ENCODE measurements around the gene ROBO4.

Gene ROBO4

DNA sequence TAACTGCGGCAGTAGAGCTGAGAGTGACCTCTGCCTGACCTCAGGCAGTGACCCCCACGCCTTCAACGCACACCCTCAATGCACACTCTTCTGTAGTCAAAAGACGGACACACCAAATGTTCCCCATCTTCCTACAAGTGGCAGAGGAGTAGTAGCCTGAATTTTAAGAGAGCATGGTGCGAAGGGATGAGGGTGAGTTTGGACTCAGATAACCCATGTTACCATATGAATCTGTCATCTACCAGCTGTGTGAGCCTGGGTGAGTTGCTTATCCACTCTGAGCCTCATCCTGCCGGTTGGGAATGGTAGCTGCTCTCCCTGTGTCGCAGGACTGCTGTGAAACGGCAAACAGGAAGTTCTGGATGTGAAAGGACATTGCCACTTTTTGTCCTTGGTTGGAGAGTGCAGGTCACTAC, 53.0 kb downstream of the ROBO4 start:
- in situ Hi-C loops (cut with MboI; ENCODE audit: low sequenced_read_pairs): no loop called here

DNA sequence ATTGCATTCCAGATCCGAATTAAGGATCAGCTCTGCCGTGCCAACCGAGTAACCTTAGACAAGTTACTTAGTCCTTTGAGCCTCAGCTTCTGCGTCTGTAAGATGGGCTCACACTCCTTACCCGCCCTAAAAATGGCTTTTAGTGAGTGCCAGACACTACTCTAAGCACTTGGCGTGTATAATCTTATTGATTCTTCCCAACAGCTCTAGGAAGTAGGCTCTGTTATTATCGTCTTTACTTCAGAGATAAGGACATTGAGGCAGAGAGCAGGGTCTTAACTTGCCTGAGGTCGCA, 54.1 kb downstream of the ROBO4 start:
- in situ Hi-C loops (cut with MboI; ENCODE audit: low sequenced_read_pairs): no loop called here

DNA sequence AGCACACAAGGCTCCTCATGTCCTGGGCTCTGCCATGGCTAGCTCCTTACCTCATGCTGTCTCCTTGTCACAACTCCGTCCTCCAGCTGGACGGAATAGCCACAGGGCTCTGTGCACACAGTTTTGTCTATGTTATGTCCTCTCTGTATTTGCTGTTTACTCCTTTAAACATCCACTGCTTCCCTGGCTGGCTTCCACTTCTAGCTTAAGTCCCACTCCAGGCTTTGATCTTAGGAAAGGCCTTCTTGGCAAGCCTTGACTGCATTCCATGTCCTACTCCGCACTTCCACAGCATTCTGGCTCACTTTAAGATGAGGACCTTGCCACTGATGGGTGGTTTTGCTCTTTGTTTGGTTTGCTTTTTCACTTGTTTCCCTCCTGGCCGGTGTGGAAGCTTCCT, 55.4 kb downstream of the ROBO4 start:
- in situ Hi-C loops (cut with MboI; ENCODE audit: low sequenced_read_pairs): no loop called here

DNA sequence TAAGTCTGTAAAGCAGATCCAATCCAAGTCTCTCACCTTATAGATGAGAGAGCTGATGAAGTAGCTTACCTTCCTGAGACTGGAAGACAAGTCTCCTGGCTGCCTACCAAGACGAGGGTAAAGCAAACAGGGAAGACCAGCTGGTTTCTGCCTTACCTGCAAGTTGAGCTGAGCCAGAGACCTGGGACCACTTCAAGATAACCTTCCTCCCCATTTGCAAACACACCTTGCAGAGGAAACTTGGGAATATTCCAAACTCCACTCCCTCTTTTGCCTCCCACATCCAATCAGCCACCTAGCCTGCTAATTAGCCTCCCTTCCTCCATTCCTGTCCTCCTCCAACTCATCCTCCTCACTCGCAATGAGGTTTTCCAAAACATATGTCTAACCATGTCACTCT, 55.8 kb downstream of the ROBO4 start:
- in situ Hi-C loops (cut with MboI; ENCODE audit: low sequenced_read_pairs): no loop called here

DNA sequence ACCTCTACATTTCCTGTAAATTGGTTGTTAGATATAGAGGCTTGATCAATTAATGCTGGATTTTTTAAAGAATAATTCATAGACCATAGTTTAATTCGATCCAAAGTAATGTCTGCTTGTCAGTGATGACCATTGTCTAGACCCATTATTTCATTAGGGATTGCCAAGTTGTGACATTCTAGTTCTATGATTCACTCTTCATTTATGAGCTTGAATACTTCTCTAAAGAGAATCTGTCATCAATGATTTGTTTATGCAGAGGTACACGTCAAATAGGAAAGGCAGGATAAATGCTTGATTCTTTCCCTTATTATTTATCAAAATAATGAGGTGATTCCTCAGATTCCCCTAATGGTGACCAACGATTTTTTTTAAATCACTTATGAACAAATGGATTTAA, 56.5 kb downstream of the ROBO4 start:
- in situ Hi-C loops (cut with MboI; ENCODE audit: low sequenced_read_pairs): no loop called here

DNA sequence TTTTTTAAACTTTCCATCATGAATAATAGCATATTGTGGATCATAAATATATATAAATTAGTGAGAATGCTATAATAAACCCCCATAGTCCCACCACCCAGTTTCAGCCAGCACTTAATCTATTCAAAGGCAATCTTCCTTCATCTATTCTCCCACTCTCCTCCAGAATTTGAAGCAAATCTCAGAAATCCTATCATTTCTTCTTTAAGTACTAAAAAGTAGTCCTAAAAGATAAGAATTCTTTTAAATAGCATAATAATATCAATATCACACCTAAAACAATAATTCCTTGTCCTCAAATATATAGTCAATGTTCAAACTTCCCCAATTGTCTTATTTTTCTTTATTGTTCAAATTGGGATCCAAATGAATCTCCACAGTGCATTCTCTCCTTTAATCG, 57.0 kb downstream of the ROBO4 start:
- in situ Hi-C loops (cut with MboI; ENCODE audit: low sequenced_read_pairs): no loop called here

DNA sequence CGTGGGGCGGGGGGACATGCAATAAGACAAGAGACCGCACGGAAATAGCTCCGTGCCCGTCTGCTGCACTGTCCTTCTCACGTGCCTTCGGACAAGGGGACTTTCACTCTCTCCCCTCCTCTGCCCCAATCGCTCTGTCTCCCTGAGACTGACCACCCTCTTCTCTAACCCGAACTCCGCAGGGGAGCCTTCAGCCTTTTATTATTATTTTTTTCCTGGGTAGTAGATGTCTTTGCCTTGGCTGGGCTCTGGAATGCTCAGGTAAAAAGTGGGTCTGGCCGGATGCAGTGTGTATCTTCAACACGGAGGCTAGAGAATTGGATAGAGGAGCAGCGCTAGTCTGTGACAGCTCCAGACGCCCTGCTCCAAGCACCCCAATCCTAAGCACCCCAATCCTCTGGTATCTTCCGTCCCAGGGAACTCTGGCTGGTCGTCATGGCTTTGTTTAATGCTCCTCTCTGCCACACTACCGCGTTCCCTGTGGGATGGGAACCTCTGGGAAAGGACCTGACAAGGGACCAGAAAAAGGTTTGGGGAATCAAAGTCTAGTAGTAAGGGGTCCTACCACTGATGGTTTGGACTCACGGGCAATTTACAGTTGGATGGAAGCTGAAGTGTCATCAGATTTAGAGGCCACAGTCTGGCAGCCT, 57.6 kb downstream of the ROBO4 start:
- in situ Hi-C loops (cut with MboI; ENCODE audit: low sequenced_read_pairs): no loop called here

DNA sequence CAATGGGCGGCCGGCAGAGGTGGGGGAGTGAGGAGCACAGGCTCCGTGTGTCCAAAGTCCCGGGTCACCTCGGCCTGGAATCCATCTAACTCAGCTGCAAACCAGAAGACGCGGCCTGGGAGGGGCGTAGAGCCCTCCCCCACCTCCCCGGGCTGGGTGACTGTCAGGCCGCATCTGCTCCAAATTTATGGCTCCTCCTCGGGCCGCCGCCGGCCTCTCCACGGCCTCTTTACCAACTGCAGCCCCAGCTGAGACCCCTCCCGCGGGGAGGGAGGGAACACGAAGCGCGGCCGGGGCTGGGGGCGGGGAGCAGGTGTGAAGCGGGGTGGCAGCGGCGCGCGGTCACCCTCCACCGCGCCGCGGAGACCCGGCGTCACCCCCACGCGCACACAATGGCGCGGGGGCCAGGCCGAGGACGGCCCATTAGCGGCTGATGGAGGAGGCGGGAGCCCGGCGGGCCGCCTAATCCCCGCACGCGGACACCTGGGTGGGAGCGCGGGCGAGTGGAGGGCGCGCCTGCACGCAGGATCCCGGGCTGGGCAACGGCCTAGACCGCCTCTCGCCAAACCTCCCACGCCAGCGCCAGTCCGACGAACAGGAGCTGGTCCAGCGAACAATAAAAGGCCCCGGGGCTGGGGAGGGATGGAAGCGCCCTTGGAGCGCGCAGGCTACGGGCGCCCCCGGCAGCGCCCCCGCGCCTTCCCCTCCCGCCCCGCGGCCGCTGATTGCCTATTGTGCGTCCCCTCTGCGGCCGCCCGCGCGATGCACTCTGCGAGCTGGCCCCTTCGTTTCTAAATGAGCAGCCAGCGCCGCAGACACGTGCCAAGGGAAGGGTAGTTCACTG, 58.3 kb downstream of the ROBO4 start:
- in situ Hi-C loops (cut with MboI; ENCODE audit: low sequenced_read_pairs): no loop called here

DNA sequence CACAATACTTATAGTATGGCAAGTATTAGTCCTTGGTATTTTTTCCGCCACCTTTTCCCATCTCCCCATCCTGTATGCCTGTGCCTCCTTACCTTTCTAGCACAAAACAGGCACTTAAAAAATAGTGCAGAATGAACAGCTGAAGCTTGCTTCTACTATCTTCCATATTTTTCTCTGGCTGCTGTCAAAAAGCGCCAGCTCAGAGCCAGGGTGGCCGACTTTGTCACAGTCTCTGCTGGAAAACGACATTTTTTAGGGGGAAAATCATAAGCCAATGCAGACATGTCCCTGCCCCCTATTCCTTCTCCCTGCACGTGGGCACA, 58.9 kb downstream of the ROBO4 start:
- in situ Hi-C loops (cut with MboI; ENCODE audit: low sequenced_read_pairs): no loop called here

DNA sequence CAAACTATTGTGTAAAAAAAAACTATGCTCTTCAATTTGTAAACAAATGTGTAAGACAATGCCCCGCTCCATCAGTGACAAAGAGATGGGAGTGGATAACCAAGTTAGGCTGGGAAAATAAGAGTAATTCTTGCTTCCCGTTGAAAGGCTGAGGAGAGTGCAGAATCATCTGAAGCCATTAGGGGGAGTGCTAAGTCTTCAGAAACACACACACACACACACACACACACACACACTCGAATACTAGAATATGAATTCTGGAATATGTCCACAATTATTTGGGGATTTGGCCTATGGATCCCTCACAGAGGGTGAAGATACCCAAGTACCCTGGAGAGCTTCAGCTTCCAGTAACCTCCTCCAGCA, 60.2 kb downstream of the ROBO4 start:
- in situ Hi-C loops (cut with MboI; ENCODE audit: low sequenced_read_pairs): no loop called here

DNA sequence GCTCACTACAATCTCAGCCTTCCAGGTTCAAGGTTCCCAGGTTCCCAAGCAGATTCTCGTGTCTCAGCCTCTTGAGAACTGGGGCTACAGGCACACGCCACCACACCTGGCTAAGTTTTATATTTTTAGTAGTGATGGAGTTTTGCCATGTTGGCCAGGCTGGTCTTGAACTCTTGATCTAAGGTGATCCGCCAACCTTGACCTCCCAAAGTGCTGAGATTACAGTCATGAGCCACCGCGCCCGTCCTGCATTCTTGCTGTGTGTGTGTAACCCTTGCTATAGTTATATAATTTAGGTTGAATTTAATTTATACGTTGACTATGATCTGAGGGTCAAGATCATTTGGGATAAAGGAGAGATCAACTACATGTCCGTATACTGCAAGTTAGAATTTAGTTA, 61.7 kb downstream of the ROBO4 start:
- in situ Hi-C loops (cut with MboI; ENCODE audit: low sequenced_read_pairs): no loop called here

DNA sequence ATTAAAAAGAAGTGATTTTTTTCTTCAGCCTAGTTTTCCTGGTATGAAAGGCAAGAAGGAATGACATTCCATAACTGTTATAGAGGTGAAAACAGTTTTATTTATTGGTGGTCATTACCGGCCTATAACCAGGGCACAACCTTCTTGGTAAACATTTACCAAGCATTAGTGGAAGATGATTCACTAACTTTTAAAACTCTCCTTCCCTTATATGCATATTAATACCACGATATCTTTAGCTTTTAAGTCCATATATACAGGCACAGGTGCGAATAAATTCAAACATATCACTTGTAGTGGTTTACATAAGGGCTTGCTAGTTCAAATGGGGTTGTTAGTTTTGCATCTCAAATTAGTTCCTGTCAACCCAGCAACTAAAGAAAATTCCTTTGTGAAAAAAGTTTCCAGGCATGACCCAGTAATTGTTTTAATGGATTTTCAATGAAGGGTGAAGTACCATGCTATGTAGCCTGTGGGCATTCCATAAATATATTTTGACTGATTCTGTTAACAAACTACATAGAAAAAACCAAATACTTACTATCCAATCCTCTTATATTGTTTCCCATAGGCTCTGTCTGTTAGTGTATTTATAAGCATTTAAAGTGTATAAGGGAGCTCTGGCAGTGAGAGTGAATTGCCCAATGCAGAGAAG, 63.0 kb downstream of the ROBO4 start:
- in situ Hi-C loops (cut with MboI; ENCODE audit: low sequenced_read_pairs): no loop called here
